ENCODE data around the gene BNC2. TPM values are rescaled to one million over a fixed set of nuclear protein-coding genes. Genes with fewer than 3 reads are reported as not detected.

The BNC2 gene
- total RNA-seq, 4 donors from 2014 or later, result 3.9 to 45.4 (median 13.1) TPM

DNA sequence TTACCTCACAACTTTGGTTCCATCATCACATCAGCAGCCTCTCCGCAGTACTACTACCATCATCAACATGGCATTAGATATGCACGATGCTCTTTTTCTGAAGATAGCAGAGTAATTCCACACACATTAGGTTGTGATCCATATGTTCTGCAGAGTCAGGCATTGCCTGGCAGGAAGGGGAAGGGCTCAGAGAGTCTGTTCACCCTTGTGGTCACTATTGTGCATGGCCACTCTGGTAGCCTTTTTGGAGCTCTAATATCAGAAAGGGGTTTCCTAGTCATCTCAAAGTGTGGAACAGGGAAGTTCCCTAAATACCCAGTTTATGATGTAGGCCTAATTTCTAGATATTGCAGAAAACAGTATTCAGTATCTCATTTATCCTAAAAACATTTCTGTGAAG is 373.6 kb downstream of the BNC2 start:
- Histone ChIP-seq H3K4me3 (no peak overlapping the region), H3K27me3 (no peaks in the 10 kb centered on the region), H3K9me3 (no peaks in the 10 kb centered on the region), H3K4me1 (no peaks in the 10 kb centered on the region), H3K36me3 (no peaks in the 10 kb centered on the region), H3K27ac (no peak overlapping the region)
- TF ChIP-seq POLR2A (IDR thresholded peaks at IDR 0.05), result no peak
- TF ChIP-seq, protein P1, sequence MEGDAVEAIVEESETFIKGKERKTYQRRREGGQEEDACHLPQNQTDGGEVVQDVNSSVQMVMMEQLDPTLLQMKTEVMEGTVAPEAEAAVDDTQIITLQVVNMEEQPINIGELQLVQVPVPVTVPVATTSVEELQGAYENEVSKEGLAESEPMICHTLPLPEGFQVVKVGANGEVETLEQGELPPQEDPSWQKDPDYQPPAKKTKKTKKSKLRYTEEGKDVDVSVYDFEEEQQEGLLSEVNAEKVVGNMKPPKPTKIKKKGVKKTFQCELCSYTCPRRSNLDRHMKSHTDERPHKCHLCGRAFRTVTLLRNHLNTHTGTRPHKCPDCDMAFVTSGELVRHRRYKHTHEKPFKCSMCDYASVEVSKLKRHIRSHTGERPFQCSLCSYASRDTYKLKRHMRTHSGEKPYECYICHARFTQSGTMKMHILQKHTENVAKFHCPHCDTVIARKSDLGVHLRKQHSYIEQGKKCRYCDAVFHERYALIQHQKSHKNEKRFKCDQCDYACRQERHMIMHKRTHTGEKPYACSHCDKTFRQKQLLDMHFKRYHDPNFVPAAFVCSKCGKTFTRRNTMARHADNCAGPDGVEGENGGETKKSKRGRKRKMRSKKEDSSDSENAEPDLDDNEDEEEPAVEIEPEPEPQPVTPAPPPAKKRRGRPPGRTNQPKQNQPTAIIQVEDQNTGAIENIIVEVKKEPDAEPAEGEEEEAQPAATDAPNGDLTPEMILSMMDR (IDR thresholded peaks at IDR 0.05), result no peak
- DNase-seq, result no peak

DNA sequence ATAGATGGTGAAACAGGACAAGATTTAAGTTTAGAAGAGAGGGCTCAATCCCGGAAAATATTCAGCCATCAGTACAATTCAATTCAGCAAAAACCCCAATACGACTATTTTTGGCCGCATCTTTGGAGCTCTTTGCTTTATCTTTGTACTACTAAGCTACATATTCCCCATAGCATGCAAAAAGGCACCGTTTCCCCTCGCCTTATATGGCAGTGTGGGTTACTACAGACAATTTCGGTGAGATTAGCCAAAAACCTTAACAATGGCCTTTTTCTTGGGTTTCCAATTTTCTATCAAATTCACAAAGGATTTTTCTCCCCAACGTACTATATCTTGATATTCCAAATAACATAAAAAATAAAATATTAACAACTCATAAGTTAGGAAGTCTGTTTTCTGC is 382.6 kb downstream of the BNC2 start:
- no peaks in the 10 kb centered on the region for H3K4me1 ChIP-seq
- H3K27me3 ChIP-seq, result no peaks in the 10 kb centered on the region
- TF ChIP-seq, protein P1 (IDR thresholded peaks at IDR 0.05), result no peak
- TF ChIP-seq POLR2A (IDR thresholded peaks at IDR 0.05), result no peak
- no peaks in the 10 kb centered on the region for H3K9me3 ChIP-seq
- DNase-seq, result no peak
- no peak overlapping the region for H3K27ac ChIP-seq
- H3K36me3 ChIP-seq, result no peaks in the 10 kb centered on the region
- H3K4me3 ChIP-seq, result no peak overlapping the region

DNA sequence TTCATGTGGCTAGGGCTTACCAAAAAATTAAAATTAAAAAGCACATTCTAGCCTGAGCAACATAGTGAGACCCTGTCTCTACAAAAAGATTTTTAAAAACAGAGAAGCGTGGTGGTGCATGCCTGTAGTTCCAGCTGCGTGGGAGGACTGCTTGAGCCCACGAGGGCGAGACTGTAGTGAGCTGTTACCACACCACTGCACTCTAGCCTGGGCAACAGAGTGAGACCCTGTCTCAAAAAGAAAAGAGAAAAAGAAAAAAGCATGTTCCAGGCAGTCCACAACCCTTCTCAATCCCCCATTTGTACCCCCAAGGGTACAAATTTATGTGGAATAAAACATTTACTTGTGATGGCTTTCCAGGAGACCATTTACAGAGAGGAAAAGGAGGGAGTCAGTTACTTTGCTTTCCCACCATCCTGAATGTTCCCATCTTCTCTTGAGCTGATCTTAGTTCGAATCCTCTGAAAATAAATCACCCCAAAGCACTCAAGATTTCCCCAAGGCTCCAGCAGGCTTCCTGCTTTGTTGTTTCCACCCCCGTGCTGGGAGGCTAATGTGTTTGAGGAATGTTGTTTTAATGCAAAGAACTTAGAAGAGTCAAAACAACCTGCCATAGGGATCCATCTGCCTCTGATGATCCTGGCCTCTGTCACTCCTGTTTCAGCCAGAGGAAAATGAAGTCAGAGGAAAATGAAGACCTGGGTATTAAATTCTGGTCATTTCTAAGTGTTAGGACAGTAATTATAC is 384.7 kb downstream of the BNC2 start:
- Histone ChIP-seq H3K27ac (no peak overlapping the region), H3K27me3 (no peaks in the 10 kb centered on the region), H3K36me3 (no peaks in the 10 kb centered on the region), H3K9me3 (no peaks in the 10 kb centered on the region), H3K4me1 (no peaks in the 10 kb centered on the region), H3K4me3 (no peak overlapping the region)
- TF ChIP-seq, protein P1 (IDR thresholded peaks at IDR 0.05), result no peak
- TF ChIP-seq POLR2A (IDR thresholded peaks at IDR 0.05), result no peak
- DNase-seq, result no peak

GRCh38 chr9:16485160-16485559 is 385.3 kb downstream of the BNC2 start:
- TF ChIP-seq, protein P1 (IDR thresholded peaks at IDR 0.05), result no peak
- TF ChIP-seq POLR2A (IDR thresholded peaks at IDR 0.05), result no peak
- Histone ChIP-seq H3K4me1 (no peaks in the 10 kb centered on the region), H3K4me3 (no peak overlapping the region), H3K27me3 (no peaks in the 10 kb centered on the region), H3K9me3 (no peaks in the 10 kb centered on the region), H3K27ac (no peak overlapping the region), H3K36me3 (no peaks in the 10 kb centered on the region)
- DNase-seq, result no peak

DNA sequence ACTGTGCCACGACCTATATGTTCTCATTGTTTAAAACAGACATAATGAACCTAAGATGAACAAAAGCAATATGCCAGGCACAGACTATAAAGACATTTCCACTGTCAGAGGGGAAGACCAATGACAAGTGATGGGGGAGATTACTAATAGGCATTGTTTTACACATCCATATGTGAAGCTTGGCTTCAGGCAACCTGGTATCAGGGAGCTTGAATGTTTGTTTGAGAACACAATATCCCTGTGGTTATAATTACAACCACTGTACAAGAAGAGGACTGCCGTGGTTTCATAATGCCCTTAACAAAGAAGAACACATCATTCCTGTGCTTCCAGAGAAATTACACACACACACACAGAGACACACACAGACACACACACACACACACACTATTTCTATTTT is 385.7 kb downstream of the BNC2 start:
- H3K4me3 ChIP-seq, result no peak overlapping the region
- H3K36me3 ChIP-seq, result no peaks in the 10 kb centered on the region
- H3K9me3 ChIP-seq, result no peaks in the 10 kb centered on the region
- no peaks in the 10 kb centered on the region for H3K4me1 ChIP-seq
- H3K27me3 ChIP-seq, result no peaks in the 10 kb centered on the region
- H3K27ac ChIP-seq, result no peak overlapping the region
- TF ChIP-seq, protein P1 (IDR thresholded peaks at IDR 0.05), result no peak
- no peak for TF ChIP-seq POLR2A (IDR thresholded peaks at IDR 0.05)
- no peak for DNase-seq

Data from Peyer's patch (tissue), 4 donors.